Measurements from ENCODE around the gene NHLH2.

The NHLH2 gene

DNA sequence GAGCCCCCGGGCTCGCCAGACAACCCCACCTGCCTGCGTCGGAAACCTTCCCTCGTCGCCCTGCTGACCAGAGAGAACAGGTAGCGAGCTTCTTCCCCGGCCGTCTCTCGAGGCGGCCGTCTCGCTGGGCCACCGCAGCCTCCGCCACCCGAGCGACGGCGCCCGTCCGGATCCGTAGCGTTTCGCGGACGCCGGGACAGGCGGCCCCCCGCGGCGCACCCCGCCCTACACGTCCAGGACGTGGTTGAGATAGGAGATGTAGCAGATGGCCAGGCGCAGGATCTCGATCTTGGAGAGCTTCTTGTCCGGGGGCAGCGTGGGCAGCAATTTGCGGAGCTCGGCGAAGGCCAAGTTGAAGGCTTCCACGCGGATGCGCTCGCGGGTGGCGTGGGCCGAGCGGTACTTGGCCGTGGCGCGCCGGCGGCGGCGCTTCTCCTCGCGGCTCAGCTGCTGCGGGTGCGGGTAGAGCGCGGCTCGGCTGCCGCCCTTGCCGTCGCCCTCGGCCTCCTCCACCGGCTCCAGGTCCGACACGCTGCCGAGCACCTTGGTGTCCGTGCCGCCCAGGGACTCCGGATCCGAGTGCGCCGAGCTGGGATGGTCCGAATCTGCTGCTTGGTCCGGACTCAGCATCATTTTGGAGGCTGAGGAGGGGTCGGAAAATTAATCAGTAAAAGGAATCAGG lies 3.0 kb downstream of the NHLH2 start:
- peak; percentile 30 for DNase-seq (ENCODE audit: low spot score)

DNA sequence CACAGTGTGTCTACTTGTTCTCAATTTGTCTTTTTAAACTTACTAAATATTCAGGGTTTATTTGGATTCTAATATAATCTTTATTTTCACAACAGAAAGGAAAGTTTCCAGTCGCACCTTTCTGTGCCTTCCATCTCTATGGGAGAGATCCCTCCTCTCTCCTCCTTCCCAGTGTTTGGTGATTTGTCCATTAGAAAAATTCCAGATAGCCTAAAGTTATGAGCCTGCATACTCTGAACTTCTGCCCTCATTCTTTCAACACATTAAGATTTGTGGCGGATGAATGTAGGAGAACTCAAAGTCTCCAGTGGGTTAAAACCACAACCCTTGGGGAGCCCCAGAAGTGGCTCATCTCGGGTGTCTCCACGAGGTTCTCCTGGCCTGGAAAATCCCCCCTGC lies 3.6 kb downstream of the NHLH2 start:
- DNase-seq (ENCODE audit: low spot score), result no peak

DNA sequence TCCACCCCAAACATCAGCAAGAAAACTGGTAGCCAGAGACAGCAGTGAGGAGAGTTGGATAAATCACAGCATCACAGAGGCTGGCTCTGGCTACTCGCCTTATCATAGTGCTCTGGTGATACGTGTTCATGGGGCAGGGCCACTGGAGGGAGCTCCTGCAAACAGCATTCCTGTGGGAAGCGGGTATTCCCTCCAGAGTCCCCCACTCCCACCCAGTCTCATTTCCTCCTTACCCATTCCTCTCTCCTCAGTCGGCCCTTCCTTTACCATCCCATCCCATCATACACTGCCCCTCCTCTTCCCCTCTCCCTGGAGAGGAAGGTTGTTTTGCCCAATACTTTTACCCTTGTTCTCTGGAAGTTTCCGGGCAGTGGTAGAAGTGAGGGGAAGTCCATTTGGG lies 7.1 kb downstream of the NHLH2 start:
- DNase-seq (ENCODE audit: low spot score), result no peak

DNA sequence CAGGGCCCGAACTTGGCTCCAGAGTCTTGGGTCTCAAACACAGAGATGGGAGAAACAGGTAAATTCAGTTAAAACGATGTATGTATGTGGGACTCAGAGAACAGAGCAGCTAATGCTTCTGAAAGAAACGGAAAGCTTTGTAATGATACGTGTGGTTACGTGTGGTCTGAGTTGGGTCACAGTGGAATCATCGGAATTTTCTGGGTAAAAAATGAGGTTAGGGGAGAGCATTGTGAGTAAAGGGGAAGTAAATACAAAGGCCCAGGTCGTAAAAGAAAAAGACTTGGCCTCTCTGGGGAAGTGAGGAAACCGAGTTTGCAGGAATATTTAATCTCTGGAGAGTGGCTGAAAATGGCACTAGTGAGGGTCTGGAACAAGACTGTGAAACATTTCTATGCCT lies 8.3 kb downstream of the NHLH2 start:
- no peak for DNase-seq (ENCODE audit: low spot score)

DNA sequence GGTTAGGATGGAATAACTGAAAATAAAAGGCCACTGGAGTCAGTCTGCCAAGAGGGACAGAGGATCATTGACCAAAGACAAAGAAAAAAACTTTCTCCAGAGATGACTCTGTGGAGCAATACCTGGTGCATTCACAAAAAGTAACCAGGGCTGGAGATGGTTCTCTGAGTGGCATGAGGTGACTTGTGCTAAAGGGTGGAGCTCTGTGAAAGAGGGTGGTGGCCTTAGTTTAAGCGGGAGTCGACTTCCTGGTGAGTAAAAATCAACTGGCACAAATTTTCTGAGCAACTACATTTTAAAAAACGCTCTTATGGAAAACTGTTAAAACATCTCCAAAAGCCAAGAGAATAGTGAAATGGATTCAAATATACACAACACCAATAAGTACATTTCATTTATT lies 10.0 kb downstream of the NHLH2 start:
- no peak for DNase-seq (ENCODE audit: low spot score)

DNA sequence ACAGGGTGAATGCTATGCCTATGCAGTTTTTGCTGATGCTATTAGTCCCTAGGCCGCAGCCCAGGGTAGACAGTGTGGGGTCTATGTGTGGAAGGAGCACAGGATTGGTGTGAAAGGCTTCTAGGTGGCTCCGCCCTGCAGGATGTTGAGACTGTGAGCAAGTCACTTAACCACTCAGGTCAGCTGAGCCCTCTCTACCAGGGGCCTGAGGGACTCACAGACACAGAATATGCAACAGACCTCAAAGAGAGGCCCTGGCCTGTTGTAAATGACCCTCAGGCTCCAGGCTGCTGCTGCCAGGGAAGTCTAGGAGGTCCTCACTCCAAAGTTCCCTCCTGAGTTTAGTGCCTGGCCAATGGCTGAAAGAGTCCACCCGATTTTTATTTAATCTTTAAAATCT lies 11.0 kb downstream of the NHLH2 start:
- DNase-seq (ENCODE audit: low spot score), result no peak

DNA sequence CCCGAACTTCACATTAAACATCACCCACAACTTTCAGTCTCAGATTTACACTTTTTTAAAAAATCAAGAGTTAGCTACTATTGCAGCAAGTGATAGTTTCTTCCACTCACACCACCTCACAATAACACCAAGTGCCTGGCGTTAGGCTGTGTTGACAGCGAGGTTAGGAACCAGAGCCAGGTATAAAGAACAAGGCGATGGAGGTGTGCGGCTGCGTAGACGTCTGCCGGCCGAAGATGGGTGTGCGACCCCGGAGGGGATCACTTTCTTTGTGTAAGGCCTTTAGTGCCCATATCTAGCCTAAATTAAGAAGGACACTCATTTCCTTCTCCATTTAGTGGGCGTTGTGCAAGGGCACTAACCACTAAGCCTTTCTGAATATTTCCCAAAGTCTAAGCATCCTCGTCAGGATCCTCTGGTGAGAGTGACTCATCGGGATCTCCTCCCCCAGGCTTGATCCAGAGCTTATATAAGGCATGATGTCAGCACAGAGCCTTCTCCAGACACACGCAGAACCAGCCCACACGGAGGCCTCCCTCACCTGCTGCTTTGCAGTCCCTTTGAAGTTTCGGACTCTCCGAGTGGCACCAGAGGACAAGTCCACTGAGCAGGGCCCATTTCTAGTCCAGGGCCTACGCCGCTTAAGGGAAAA lies 11.8 kb downstream of the NHLH2 start:
- peak; percentile 62 for DNase-seq (ENCODE audit: low spot score)

DNA sequence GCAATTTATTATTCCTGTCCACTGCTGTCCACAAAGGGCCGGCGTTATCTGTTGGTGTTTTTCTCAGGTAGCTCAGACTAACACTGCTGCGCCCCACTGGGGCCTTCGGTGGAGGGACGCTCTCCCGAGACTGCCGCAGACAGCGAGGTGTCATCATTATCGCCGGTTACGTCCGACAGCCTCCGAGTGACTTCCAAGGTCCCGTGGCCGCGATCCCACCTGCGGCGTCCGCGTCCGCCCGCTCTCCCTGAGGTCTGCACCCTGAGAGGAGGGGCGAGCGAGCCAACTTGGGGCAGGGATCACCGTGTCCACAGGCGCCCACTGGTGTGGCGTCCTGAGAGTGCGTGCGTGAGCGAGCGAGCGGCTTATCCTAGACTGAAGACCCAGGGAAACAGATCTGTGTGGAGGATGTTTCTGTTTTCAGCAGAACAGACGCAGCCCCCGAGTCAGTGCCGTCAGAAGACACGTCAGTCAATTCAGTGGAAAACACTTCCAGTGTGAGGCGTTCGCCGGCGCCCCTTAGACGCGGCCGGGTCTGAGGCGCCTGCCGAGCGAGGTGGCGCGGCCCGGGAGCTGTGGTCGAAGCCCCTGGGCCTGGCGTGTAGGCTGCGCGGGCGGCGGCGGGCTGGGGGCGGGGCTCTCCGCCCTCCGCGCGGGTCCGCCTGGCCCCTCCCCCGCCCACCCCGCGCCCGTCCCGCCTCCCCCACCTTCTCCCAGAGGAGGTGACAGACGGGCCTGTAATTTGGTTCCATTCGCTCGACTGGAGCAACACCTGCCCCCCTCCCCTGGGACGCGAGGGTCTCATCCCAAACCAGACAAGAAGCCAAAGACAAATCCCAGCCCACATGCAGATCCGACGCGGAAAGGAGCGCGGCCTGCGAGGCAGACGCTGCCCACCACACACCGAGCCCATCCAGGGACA lies 12.6 kb downstream of the NHLH2 start:
- DNase-seq (ENCODE audit: low spot score), result peak; percentile 22

DNA sequence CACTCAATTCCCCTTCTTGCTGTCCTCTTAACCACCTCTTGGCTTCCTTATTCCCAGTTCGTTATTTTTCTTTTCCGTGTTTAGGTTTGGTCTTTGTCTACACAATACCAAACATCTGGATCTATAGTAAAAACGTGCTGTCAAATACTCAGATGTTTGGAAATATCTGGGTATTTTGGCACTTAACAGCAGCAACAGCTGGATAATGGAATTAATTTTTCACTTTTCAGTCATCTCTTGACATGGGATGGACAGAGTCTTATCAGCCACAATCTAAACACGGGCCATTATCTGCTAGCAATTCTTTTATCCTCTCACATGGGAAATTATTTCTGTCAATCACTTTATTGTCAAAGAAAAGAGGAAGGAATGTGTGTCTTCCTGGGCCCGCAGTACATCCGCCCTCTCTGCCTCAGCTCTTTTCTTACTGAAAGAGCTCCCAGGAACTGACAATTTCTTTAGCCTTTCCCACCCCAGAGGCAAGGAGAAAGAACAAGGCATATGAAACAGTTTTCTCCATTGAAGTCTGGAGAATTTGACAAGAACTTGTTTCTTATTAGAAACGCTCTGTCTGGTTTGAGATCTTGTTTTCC lies 13.4 kb downstream of the NHLH2 start:
- no peak for DNase-seq (ENCODE audit: low spot score)

DNA sequence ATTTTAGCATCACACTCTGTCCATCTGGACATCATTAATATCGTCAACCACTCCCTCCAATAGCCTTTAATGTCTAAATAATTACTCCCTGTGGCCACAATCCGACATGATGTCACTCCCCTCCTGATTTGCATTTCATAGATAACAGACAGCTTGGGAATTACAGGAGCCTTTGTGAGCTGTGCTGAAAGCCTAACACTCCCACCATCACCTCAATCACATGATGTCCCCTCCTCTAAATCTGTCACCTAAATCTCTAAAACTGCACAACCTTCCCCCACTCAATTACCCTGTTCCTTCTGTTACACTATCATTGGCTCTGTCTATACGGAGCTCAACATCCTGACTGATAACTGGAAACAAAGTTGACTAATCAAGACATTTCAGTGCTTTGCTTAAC lies 14.3 kb downstream of the NHLH2 start:
- no peak for DNase-seq (ENCODE audit: low spot score)

DNA sequence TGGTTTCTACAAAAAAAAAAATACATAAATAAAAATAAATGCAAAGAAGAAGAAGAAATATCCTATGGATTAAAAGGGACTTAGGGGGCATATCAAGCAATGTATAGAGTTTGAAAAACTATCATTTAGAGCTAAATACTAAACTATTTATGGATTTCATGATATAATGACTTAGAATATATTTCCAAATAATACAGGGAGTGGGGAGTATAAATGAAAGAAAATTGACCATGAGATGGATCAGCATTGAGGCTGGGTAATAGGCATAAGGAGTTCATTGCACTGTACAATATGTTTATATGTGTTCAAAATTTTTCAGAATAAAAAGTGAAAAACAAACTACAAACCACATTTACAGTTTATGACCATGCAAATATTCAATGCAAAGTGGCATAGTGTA lies 18.8 kb downstream of the NHLH2 start:
- no peak for DNase-seq (ENCODE audit: low spot score)

DNA sequence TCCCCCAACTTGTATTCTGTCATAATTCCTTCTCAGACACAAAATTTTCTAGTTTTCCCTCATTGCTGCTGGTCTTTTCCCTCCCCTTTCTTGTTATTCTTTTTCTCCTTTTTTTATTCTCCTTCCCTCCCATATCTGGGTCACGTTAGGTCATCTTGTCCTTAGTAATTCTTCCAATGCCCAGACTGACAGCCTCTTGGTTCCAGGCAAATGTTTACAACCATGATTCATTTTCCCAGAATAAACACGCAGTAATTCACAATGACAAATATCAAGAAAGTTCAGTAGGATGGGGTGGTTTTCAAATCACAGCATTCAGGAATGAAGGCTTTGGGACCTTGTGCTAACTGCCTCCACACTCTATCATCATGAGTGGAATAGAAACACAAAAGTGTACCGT lies 25.2 kb downstream of the NHLH2 start:
- DNase-seq (ENCODE audit: low spot score), result no peak

DNA sequence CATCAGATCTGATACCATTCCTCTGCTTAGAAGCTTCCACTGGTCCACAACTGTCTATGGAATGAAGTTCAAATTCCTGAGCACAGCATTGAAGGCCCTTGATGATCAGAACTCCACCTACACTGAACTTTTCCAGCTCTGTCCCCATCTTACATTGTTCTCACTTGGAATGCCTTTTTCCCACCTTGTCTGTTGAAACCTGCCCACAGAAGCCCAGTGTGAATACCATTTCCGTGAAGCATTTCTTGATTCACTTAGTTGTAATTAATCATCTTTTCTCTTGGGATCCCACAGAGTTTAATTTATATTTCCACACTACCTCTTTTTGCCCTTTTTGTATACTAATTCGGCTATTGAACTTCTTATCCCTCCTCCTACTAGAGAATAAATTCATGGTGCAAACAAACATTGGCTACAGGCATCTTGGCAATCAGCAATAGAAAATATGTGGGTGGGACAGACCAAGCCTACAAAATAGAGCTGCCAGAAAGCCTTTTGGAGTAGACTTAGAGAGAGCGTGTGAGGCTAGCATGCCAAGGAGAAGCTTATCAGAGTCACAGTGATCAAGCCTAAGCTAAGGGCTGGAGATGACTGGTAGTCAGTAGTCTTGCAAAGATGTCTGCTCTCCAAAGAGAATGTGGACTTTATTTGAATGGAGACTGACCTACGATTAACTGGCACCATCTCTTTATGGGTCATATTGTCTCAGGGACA lies 26.1 kb downstream of the NHLH2 start:
- DNase-seq (ENCODE audit: low spot score), result no peak

DNA sequence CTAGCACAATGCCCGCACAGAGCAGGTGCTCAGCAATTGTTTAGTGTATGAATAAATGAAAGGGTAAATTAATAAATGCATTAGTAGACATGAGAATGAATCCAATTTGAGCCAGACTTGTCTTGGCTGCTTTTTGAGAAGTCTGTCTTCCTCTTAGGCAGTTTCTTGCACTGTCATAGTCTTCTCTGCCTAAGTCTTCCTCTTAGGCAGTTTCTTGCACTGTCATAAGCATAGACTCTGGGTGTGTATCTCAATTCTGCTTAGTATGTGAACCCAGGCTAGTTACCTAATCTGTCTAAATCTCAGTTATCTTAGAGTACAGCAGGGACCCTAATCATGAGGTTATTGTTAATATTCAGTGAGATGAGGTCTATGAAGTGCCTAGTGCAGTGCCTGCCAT lies 27.2 kb downstream of the NHLH2 start:
- no peak for DNase-seq (ENCODE audit: low spot score)

DNA sequence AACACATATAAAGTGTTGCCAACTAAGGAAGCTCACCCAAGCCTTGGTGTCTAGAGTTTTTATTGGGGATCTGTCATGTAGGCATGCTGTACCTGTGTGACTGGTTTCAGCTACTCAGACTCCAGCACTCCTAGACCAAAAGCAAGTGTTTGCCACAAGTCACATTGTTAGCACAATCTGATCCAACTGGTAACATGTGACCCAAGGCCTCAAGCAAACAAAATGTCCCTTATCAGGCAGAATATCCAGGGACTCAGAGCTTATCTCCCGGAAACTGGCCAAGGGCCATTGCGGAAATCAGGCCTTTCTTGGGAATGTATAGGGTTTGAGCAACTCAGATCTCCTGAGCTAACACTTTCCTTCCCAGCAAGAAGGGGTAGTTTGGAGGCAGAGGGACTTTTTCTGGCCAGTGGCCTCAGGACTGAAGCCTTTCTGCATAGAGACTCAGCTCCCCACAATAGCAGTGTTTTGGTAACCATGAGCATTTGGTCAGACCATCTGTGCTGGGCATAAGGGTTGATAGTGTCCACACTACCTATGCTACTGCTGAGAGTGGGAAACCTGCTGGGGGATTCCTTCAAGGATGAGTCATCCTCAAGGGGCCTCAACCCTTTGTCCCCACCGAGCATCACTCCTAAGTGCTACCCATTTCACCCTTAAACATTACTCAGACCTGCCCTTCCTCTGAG lies 29.6 kb downstream of the NHLH2 start:
- DNase-seq (ENCODE audit: low spot score), result no peak

DNA sequence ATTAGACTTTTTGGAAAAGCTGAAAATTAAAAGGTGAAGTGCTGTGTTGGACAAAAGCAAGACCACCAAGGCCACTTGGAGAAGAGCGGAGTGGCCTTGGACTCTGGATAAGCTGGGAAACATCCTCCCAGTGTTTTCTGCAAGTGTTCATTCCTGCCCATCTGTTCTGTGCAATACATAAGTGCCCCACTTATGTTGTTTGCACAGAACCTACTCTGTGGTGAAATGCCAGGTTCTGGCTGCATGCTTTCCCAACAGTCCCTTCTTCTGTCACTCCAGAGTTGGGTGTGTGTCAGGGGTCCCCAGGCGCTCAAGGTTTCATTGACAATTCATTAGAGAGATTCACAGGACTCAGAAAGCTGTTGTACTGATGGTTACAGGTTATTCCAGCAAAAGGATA lies 30.3 kb downstream of the NHLH2 start:
- DNase-seq (ENCODE audit: low spot score), result no peak

DNA sequence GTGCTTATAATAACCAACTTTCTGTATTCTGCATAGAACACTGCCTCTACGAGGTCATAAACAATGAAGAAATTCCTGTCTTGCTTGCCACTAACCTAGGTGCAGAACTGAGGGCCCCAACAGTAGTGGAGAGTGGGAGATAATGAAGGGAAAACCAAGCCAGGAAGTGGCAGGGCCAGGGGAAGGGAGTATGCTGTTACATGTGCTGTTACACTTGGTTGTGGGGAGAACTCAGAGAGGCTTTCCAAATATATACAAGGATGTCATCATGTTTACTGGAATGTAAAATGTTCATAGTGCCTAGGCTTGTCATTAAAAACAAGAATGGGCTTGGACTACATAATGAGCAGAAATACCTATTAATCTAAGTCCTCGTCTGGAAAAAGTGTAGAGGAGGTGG lies 31.1 kb downstream of the NHLH2 start:
- no peak for DNase-seq (ENCODE audit: low spot score)

DNA sequence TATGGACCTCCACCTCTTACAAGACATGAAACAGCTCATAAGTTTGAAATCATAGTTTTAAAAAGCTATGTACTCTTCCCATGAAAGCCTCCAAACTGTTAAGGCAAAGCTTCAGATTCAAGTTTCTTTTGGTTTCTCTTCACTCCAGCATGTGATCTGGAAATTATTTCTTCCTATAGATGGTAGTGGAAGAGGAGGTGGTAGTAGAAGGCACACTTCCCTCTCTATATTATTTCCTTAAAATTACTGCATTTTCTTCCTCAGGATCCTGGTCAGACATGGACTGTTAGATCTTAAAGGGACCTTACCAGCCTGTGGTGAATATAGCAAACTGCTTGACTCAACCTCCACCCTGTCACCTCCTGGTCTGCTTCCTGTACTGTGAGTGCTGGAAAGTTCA lies 31.9 kb downstream of the NHLH2 start:
- no peak for DNase-seq (ENCODE audit: low spot score)

DNA sequence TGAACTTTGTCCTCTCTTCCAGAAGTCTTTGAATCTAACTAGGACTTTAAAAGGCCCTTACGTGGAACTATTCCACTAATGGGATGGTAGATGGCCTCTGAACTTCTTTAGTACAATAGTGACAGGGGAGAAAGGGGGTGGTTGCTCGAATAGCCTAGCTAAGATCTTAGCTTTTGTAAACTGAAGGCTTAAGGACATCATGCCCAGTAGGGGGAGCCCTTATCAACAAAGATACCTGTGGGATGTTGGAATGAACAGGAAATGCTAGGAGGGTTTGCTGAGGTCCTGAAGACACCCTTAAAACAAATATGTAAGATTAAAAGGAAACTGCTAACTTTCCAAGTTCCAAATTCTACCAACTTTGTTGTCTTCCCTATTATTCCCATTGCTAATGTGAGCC lies 33.2 kb downstream of the NHLH2 start:
- peak; percentile 77 for DNase-seq (ENCODE audit: low spot score)

DNA sequence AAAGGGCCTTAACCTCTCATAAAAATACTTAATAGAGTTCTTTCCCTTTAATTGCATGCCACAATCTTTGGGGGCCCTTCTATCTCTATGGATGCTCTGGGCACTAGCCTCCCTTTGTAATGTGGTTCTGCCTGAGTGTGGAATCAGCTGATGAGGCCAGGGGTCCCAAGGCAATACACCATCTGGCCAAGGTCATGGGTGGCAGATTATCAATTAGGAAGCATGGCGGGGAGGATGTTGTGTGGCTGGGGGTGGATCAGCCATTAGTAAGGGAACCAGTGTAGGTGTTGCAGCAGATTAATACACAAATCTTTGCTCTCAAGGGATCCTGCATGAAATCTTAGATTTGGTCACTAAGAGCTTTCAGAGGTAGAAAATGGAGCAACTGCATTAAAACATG lies 35.3 kb downstream of the NHLH2 start:
- no peak for DNase-seq (ENCODE audit: low spot score)

DNA sequence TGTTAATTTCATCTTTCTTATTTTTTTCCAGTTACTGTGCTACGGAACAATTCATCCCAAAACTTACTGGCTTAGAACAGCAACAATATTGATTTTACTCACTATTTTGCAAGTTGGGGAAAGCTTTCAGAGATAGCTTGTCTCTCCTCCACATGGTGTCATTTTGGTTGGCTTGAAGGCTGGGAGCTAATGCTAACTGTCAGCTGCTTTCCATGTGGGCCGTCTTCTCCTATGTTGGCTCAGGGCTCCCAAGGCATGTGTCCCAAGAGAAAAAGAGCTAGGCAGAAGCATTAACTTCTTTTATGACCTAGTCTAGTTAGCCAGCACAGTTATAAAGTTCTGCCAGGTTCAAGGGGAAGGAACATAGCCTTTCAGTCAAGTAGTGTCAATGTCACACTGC lies 38.5 kb downstream of the NHLH2 start:
- no peak for DNase-seq (ENCODE audit: low spot score)
